ENCODE results near the gene PCYOX1L. TPM values are rescaled to one million over a fixed set of nuclear protein-coding genes. Genes with fewer than 3 reads are reported as not detected.

PCYOX1L gene
- total RNA-seq, 1 experiment from 2014 or later = 15.3 TPM

DNA sequence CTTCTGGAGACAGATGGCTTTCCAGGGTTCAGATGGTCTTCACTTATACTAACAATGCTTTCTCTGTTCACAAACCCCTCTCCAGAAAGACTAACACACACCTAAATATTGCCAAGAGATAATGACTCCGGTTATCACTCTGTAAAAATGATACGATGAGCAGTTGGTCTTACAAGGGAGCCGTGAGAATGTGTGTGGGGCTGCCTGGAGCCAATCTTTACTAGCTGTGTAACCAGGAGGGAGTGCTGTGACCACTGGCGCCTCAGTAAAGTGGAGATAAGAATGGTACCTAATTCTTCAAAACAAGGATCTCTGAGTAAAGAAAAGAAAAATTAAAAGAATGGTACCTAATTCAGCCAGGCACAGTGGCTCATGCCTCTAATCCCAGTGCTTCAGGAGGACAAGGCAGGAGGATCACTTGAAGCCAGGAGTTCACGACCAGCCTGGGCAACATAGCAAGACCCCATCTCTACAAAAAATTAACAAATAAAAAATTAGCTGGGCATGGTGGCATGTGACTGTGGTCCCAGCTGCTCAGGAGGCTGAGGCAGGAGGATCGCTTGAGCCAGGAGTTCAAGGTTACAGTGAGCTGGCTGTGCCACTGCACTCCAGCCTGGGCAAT, 61.2 kb downstream of the PCYOX1L start:
- H3K9me3 Mint-ChIP-seq = no peaks in the 10 kb centered on the region
- Histone ChIP-seq H3K4me1 (ENCODE audit: insufficient read depth, low read length) (peaks cover 2% of the 10 kb centered on the region; the same call in 1 of the 2 replicates), H3K9me3 (ENCODE audit: control insufficient read depth, low read depth, low read length) (no peaks in the 10 kb centered on the region), H2AK5ac (ENCODE audit: insufficient read length, low read length) (no peak overlapping the region), H2BK12ac (ENCODE audit: insufficient read length, low read depth, low read length) (no peak overlapping the region), H3K23ac (ENCODE audit: insufficient read length, low read depth, low read length) (no peak overlapping the region), H4K20me1 (ENCODE audit: control insufficient read depth, insufficient read depth, insufficient read length) (no peaks in the 10 kb centered on the region), H3K56ac (ENCODE audit: insufficient read length, low read depth, low read length) (no peak overlapping the region), H4K91ac (ENCODE audit: insufficient read length, low read depth, low read length) (no peak overlapping the region), H3K27me3 (ENCODE audit: insufficient read depth, low read length) (no peaks in the 10 kb centered on the region), H3K79me2 (ENCODE audit: insufficient read depth, low read length) (no peaks in the 10 kb centered on the region), H3K27ac (ENCODE audit: insufficient read length, low read depth, low read length) (no peak overlapping the region), H3K18ac (ENCODE audit: insufficient read length, low read depth, low read length) (no peak overlapping the region), H3K23me2 (ENCODE audit: insufficient read length, low read depth, low read length, poor library complexity, severe bottlenecking) (no peaks in the 10 kb centered on the region), H2BK20ac (ENCODE audit: low read depth, low read length, poor library complexity, severe bottlenecking) (no peak overlapping the region), H2BK120ac (ENCODE audit: low read depth, low read length, poor library complexity, severe bottlenecking) (no peak overlapping the region), H3K14ac (ENCODE audit: insufficient read depth, low read length) (no peak overlapping the region), H3T11ph (ENCODE audit: low read length) (no peak overlapping the region), H3K9ac (ENCODE audit: extremely low read depth, insufficient read length, low read length) (no peak overlapping the region), H3K4ac (ENCODE audit: low read depth, low read length) (no peak overlapping the region), H2BK15ac (ENCODE audit: low read depth, low read length) (no peak overlapping the region), H4K5ac (ENCODE audit: insufficient read length, low read depth, low read length) (no peak overlapping the region), H3K79me1 (ENCODE audit: insufficient read depth, low read depth, low read length, poor library complexity, severe bottlenecking) (no peaks in the 10 kb centered on the region), H3K4me2 (ENCODE audit: insufficient read depth, insufficient read length, low read length) (no peak overlapping the region), H2AFZ (ENCODE audit: low read length) (no peak overlapping the region), H4K8ac (replicated peaks; ENCODE audit: insufficient read length, low read depth, low read length) (no peak overlapping the region), H2BK5ac (ENCODE audit: insufficient read length, low read length) (no peak overlapping the region)
- H3K36me3 Mint-ChIP-seq (ENCODE audit: insufficient read depth in 1 of 3, low read depth in 3 of 3) = no peaks in the 10 kb centered on the region; a peak in 1 of 7 replicates
- H3K4me1 Mint-ChIP-seq = peaks cover 36 to 59% of the 10 kb centered on the region in 2 experiments
- TF ChIP-seq CTCF (conservative IDR thresholded peaks at IDR 0.05) = no peak
- no CpG with 5 or more reads among the region's 6 CpGs for WGBS (ENCODE audit: extremely low coverage, insufficient read length, low lambda C conversion rate)
- H3K27ac Mint-ChIP-seq = peak overlapping the region in 1 of 3 experiments; percentile 78; a peak in 3 of 7 replicates
- H3K27me3 Mint-ChIP-seq (ENCODE audit: low read depth) = no peaks in the 10 kb centered on the region
- H3K4me3 Mint-ChIP-seq = no peak overlapping the region
- no peak for DNase-seq

Other genes with a start within 250 kb of the PCYOX1L start
- 0.20 and 0.29 TPM in 2 replicates for gene ABLIM3, start 216.6 kb upstream of the PCYOX1L start, total RNA-seq (2021)
- gene AFAP1L1, start 86.2 kb upstream of the PCYOX1L start, total RNA-seq (2021) = 1.8 and 2.0 TPM in 2 replicates
- 44.4 and 47.3 TPM in 2 replicates for gene GRPEL2, start 12.5 kb upstream of the PCYOX1L start, total RNA-seq (2021)
- not detected in 2 replicates for gene IL17B, start 21.2 kb downstream of the PCYOX1L start, total RNA-seq (2021)
- gene CSNK1A1, start 193.4 kb downstream of the PCYOX1L start, total RNA-seq (2021) = 304 and 310 TPM in 2 replicates
- 0.39 and 0.42 TPM in 2 replicates for gene ARHGEF37, start 223.5 kb downstream of the PCYOX1L start, total RNA-seq (2021)

Data from H9 (cell line).